Prostate gland (tissue), 2 donors: Measurements from ENCODE around the gene ARAP2. TPM values are rescaled to one million over a fixed set of nuclear protein-coding genes. Genes with fewer than 3 reads are reported as not detected.

Source experiments
- DNase-seq: peaks from one replicate; pipeline ENCODE4 v3.0.0-alpha.2; 2019; ENCODE audit warnings: low spot score
- H3K27ac ChIP-seq, 2 donors: fragments of 200-600 bp; sonication (generic); 2 replicates each; pipeline ENCODE4 v1.5.1; 2017 to 2019
- H3K27me3 ChIP-seq: fragments of 200-600 bp; sonication (generic); replicated peaks from 2 replicates; pipeline ENCODE4 v1.5.1; 2019; ENCODE audit not compliant: insufficient read depth
- H3K36me3 ChIP-seq, 2 donors: fragments of 200-600 bp; sonication (generic); 1 replicate in 1 of 2; 2 replicates in 1 of 2; pipeline versions ENCODE4 v1.5.1 to v1.8.1; 2017 to 2019
- H3K4me1 ChIP-seq: fragments of 200-600 bp; sonication (generic); replicated peaks from 2 replicates; pipeline ENCODE4 v1.5.1; 2019
- H3K4me3 ChIP-seq, 2 donors: fragments of 200-600 bp; sonication (generic); 2 replicates each; pipeline ENCODE4 v1.5.1; 2017 to 2019
- H3K9me3 ChIP-seq: fragments of 200-600 bp; sonication (generic); 2 replicates; pipeline ENCODE4 v1.5.1; 2017
- POLR2A ChIP-seq: fragments of 450-650 bp; IDR thresholded peaks from one replicate; pipeline ENCODE4 v1.6.1; 2016; ENCODE audit warnings: antibody characterized with exemption, mild to moderate bottlenecking
- POLR2AphosphoS5 ChIP-seq: sonication (generic); formaldehyde crosslinking; IDR thresholded peaks from one replicate; pipeline ENCODE4 v1.6.1; 2017; ENCODE audit warnings: antibody characterized with exemption
- WGBS: methylation state at CpG from one replicate; pipeline ENCODE4 v1.1.5; 2018; 5-methylcytosine and 5-hydroxymethylcytosine counted together
- intact Hi-C: fragments of 100-400 bp; cut with DNase I; formaldehyde crosslinking; loops from one replicate; pipeline ENCODE4 v1.14.2; 2022
- total RNA-seq, 2 donors: library from RNA; depleted of rRNA; stranded (reverse); fragments of >200 nt; gene quantifications; one replicate each; pipeline ENCODE4 v1.1.0, GENCODE V29; 2016
- TF ChIP-seq, protein P1 (sequence below), 4 experiments: fragments of 200-600 bp in 2 of 4; fragments of 450-650 bp in 2 of 4; sonication (generic) in 2 of 4; IDR thresholded peaks; 1 replicate in 3 of 4; 2 replicates in 1 of 4; pipeline ENCODE4 v1.5.1; 2016 to 2019; ENCODE audit warnings: antibody characterized with exemption in 4 of 4, mild to moderate bottlenecking in 2 of 4, moderate library complexity in 2 of 4

Gene ARAP2
- total RNA-seq, 2 donors from 2014 or later: 10.3 to 97.8 TPM

- WGBS: 95% methylated on average over 2 of the region's 2 CpGs
- H3K27ac ChIP-seq: no peak overlapping the region
- intact Hi-C loops: no loop called here
- H3K9me3 ChIP-seq: no peaks in the 10 kb centered on the region
- H3K36me3 ChIP-seq: no peaks in the 10 kb centered on the region
- H3K4me3 ChIP-seq: no peak overlapping the region
- H3K27me3 ChIP-seq: no peaks in the 10 kb centered on the region
- TF ChIP-seq POLR2A (no peak), POLR2AphosphoS5 (no peak)
- TF ChIP-seq, protein P1, sequence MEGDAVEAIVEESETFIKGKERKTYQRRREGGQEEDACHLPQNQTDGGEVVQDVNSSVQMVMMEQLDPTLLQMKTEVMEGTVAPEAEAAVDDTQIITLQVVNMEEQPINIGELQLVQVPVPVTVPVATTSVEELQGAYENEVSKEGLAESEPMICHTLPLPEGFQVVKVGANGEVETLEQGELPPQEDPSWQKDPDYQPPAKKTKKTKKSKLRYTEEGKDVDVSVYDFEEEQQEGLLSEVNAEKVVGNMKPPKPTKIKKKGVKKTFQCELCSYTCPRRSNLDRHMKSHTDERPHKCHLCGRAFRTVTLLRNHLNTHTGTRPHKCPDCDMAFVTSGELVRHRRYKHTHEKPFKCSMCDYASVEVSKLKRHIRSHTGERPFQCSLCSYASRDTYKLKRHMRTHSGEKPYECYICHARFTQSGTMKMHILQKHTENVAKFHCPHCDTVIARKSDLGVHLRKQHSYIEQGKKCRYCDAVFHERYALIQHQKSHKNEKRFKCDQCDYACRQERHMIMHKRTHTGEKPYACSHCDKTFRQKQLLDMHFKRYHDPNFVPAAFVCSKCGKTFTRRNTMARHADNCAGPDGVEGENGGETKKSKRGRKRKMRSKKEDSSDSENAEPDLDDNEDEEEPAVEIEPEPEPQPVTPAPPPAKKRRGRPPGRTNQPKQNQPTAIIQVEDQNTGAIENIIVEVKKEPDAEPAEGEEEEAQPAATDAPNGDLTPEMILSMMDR (IDR thresholded peaks at IDR 0.05): no peak
- H3K4me1 ChIP-seq: no peaks in the 10 kb centered on the region
- DNase-seq: no peak
Measured at GRCh38 chr4:36213977-36214376, 30.3 kb downstream of the ARAP2 start.

GRCh38 chr4:36211084-36211483, 33.2 kb downstream of the ARAP2 start:
- WGBS: 96% methylated on average over 1 of the region's 1 CpG
- no peaks in the 10 kb centered on the region for H3K36me3 ChIP-seq
- H3K27me3 ChIP-seq: no peaks in the 10 kb centered on the region
- no peak overlapping the region for H3K27ac ChIP-seq
- H3K9me3 ChIP-seq: no peaks in the 10 kb centered on the region
- intact Hi-C loops: no loop called here
- H3K4me1 ChIP-seq: no peaks in the 10 kb centered on the region
- DNase-seq: no peak
- TF ChIP-seq, protein P1 (IDR thresholded peaks at IDR 0.05): no peak
- TF ChIP-seq POLR2A: no peak
- no peak for TF ChIP-seq POLR2AphosphoS5
- no peak overlapping the region for H3K4me3 ChIP-seq

GRCh38 chr4:36209941-36210649, 34.2 kb downstream of the ARAP2 start:
- H3K36me3 ChIP-seq: no peaks in the 10 kb centered on the region
- intact Hi-C loops: no loop called here
- H3K27ac ChIP-seq: no peak overlapping the region
- no peaks in the 10 kb centered on the region for H3K27me3 ChIP-seq
- TF ChIP-seq POLR2AphosphoS5 (no peak), POLR2A (no peak)
- TF ChIP-seq, protein P1 (IDR thresholded peaks at IDR 0.05): no peak
- DNase-seq: no peak
- no peaks in the 10 kb centered on the region for H3K9me3 ChIP-seq
- no peaks in the 10 kb centered on the region for H3K4me1 ChIP-seq
- 75% methylated on average over 7 of the region's 7 CpGs for WGBS
- H3K4me3 ChIP-seq: no peak overlapping the region

GRCh38 chr4:36208893-36209473, 35.3 kb downstream of the ARAP2 start:
- Histone ChIP-seq H3K4me1 (no peaks in the 10 kb centered on the region), H3K4me3 (no peak overlapping the region), H3K27ac (no peak overlapping the region), H3K27me3 (no peaks in the 10 kb centered on the region), H3K9me3 (no peaks in the 10 kb centered on the region), H3K36me3 (no peaks in the 10 kb centered on the region)
- TF ChIP-seq, protein P1 (IDR thresholded peaks at IDR 0.05): no peak
- TF ChIP-seq POLR2AphosphoS5: no peak
- TF ChIP-seq POLR2A: no peak
- no peak for DNase-seq
- 86% methylated on average over 4 of the region's 4 CpGs for WGBS
- intact Hi-C loops: no loop called here
